Stimulated activated CD8-positive, alpha-beta memory T cell treated with anti-CD3 and anti-CD28 coated beads, Interleukin-15, amount 100 ng/mL, for 48 hours (primary cell): ENCODE results near the gene COL6A2.

Experiments
- DNase-seq, 2 donors: peaks; one replicate each; pipeline ENCODE4 v3.0.0-alpha.2; 2020; ENCODE audit warnings: low read depth in 2 of 2

Gene COL6A2

DNA sequence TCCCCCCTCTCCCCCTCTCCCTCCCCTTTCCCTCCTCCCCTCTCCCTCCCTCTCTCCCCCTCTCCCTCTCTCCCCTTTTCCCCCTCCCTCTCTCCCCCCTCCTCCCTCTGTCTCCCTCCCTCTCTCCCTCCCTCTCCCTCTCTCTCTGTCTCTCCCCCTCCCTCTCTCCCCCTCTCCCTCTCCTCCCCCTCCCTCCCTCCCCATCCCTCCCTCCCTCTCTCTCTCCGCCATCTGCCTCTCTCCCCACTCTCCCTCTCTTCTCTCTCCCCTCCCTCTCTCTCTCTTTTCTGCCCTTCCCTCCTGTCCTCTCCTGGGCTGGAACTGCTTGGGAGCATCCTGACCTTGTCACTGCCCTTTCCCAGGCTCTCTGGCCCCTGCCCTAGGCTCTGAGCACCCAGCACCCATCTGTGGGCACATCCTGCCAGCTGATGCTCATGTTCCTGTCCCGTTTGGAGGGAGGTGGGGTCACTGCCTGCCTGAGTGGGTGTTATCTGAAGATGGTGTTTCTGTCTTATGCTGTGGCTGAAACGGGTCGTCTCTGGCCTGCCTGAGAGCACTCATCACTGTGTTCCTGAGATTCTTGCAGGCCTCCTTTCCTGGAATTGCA lies 46.7 kb downstream of the COL6A2 start:
- DNase-seq, result no peak

DNA sequence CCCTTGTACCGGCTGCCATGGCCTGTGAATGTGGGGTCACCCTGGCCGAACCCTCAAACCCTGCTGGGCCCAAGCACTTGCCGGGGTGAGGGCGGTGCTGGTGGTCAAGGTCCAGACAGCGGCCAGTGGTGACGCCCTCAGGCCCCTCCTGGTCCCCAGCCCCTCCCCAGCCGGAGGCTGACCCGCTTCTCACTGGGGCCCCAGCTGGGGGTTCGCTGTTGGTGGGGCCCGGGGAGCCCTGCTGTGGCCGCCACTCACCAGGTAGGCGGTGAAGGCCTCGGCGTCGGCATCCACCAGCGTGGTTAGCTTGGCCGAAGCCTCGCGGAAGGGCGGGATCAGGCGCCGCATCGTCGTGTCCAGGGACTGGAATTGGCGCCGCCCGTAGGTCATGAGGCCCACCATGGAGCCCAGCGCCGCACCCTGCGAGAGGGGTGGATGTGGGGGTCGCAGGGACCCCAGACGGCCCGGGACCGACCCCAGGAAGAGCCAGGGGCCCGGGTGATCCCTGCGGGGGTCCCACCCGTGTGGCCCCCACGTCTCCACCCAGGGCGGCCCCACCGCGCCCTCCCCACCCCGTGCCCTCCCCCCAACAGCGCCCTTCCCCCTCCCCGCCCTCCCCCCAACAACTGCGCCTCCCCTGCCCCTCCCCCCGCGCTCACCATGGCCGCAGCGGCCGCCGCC lies 47.4 kb downstream of the COL6A2 start:
- no peak for DNase-seq

DNA sequence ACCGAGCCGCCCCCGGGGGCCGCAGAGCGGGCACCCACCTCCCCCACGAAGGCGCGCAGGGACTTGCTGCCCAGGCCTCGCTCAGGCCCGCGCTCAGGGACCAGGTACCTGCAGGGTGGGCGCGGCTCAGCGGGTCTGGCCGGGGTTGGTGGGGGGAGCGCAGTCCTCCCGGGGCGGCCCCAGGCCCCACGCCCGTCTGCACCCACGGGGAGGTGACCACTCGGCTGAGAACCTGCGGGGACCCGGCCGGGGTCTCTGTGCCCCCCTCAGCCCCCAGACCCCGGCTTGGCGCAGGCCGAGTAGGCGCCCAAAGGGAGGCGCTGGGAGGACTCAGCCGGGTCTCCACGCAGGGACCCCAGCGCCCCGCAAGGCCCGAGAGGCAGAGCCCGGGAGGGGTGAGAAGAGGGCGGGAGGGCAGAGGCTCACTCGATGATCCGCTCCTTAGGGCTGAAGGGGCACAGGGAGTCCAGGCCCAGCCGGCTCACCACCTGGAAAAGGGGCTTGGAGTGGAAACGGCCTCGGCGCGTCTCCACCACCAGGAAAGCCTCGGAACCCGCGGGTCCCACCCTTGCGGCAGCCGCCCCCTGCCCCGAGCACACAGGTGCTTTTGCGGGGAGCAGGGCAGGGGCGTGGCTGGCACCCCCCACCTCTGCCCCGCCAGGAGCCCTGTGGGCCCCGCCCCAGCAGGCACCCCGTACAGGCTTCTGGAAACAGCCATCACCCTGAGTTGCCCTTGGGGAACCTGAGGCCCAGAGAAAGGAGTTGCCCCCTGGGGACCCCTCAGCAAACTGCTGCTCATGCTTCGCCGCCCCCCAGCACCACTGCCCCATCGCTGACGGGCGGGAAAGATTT lies 48.2 kb downstream of the COL6A2 start:
- no peak for DNase-seq

DNA sequence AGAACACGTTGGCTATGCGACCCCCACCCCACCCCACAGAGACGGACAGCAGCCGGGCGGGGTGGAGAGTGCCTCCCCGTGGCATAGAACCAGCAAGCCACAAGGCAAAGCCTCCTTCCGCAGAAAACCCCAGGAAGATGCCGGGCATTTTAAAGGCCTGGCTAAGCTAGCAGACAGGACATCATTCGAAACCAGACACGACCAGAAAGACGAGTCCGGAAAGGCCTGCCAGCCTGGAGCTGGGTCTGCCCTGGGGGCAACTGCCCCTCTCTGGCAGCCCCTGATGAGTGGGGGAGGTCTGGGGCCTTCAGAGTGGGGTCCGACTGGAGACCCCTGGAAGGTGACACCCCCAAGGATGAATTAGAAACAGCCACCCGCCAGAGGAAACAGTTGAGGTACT lies 48.9 kb downstream of the COL6A2 start:
- DNase-seq, result no peak

DNA sequence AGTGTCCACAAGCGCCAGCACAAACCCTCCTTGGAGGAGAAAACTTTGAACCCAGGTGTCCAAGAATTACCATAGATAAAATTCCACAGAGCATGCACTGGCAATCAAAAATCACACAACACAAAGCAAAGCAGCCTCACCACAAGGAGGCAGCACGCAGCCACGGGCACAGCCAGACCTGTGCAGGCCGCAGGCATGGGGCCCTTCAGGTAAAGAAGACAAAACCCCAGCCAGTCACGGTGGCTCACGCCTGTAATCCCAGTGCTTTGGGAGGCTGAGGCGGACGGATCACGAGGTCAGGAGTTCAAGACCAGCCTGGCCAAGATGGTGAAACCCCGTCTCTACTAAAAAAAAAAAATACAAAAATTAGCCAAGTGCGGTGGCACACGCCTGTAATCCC lies 49.5 kb downstream of the COL6A2 start:
- peak; percentile 28 to 42 for DNase-seq

DNA sequence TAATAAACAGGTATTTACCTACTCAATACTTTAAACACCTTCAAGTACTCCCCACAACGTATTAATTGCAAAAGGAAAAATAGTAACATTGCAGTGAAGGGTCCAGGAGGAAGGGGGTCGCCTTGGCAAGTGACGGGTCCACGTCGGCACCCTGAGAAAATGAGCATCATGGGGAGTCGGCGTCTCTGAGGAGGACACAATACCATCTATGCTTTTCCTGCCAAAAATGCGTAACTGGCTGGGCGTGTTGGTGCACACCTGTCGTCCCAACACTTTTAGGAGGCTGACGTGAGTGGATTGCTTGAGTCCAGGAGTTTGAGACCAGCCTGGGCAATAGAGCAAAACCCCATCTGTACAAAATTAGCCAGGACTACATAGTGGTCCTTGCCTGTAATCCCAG lies 50.2 kb downstream of the COL6A2 start:
- no peak for DNase-seq

DNA sequence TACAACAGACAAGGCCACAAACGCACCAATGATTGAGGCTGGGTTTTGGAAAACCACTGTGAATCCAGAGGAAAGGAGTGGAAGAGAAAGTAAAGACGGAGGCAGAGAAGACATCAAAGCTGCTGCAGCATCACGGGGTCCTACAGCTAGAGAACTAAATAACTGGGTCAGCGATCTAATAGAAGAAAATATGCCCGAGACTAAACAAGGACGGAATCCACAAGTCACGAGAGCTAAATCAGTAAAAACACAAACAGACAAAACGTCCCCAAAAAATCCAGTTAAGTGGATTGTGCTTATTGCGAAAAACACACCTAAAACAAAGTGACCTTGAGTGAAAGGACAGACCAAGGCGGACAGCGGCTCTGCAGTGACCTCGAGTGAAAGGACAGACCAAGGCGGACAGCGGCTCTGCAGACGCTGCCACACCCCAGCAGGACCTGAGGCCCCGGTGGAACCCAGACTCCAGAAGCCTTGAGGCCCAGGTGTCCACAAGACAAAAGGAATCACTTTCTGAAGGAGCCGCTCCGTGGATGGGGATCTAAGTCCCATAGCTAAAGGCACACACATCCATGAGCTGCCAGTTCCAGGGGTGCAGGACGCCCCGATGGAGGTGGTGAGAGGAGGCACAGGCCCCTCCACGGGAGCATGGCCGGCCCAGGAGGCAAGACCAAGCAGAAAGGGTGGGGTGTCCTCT lies 51.4 kb downstream of the COL6A2 start:
- DNase-seq, result no peak

DNA sequence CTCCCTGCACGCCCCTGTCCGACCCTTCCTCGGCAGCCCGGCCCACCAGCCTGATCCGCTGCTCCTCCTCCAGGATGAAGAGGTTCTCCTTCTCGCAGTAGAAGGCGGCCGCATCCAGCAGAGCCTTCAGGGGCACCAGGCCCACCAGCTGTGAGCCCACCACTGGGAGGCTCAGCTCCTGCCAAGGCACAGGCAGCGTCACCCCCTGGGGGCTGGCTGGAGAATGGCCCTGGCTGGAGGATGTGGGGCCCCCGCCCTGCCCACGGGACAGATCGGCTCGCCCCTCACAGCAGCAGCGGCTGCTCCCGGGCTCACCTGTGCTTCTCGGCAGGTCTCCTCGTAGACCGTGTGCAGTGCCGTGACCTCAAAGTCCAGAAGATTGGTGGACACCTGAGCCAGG lies 52.2 kb downstream of the COL6A2 start:
- no peak for DNase-seq

DNA sequence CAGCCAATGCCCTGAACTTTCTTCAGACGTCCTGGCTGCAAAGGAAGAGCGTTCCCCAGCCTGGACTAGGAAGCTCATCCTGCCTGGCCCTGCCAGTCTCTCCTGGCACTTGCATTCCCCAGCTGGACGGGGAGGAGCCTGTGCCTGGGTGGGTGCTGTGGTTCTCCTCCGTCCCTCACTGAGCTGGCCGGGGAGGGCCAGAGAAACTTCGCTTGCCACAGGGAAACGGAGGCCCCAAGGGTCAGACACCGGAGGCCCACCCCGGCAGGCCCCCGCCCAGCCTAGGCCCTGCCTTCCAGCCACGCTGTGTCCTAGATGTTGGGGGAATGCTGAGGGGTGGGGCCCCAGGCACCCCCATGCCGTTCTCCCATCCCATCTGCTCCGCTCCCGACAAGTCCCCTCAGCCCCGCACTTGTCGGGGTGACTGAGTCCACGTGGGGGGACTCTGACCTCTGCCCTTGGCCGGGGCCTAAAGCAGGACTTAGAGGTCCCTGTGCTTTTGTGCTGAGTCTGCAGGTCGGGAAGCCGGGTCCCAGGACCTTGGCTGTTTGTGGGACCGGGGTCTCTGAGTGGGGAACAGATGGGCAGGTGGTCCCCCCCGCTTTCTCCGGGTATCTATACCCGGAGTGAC lies 52.7 kb downstream of the COL6A2 start:
- DNase-seq, result no peak

DNA sequence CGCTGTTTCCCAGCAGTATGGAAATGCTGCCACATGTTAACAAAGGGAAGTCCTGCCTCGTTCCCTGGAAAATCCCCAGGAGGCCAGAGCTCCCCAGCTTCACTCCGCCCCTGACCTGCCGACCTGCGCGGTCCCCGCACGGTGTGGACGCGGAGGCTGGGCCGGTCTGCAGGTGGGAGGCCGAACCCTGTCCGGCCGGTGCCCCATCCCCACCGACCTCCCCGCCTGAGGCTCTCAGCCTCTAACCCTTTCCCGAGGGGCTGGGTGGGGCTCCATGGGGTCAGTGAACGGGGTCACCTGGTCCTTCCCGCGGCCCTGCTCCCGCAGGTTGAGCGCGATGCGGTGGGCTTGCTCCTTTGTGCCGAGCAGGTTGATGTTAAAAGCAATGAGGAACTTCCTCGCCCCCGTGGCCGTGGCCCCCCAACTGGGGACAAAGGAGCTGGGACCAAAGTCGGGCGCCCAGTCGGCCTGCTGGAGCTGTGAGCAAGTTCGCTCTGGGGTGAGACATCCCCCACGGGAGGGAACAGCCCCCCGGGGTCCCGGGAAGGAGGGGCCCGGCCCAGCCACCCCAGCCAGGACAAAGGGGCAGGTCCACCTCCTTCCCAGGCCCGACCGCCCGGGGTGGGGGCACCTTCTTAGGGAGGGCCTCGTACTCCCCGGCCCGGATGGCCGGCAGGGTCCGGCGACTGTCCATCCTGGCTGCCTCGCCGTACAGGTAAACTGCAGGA lies 53.5 kb downstream of the COL6A2 start:
- no peak for DNase-seq

DNA sequence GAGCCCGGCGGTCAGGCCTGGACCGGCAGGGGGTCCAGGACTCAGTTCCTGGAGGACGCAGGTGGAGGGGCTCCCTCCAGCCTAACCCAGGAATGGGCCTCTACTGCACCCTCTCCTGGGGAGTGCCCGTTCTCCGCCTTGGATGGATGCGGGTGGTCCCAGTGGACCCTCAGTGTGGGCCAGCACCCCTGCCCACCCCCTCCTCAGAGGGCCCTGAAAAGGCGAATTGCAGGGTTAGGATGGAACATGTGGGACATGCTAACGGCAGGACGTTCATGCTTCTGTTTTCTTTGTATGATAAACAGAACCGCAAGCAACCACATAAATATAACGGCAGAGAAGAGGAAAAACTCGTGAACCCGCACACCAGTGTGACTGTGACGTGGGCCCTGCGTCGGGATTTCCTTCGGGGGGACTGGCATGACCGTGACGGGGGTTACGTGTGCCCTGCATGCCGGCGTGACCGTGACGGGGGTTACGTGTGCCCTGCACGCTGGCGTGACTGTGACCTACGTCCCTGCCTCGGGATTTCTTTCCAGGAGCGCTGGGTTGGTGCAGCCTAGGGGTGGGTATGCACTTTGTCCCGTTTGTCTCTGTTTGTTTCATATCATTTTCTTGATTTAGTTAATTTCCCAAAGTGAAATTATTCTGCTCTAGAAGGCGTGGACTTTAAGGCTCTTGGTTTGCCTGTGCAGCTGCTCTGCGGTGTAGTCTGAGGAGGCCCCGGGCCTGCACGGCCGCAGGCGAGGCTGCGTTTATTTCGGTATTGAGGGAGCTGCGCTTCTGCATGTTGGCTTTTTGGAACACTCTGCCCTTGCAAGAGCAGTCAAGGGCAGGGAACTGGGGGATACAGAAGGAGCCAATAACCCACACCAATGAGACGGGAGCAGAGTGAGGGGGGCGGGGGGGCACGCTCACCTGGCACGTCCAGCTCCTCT lies 54.3 kb downstream of the COL6A2 start:
- DNase-seq, result no peak

DNA sequence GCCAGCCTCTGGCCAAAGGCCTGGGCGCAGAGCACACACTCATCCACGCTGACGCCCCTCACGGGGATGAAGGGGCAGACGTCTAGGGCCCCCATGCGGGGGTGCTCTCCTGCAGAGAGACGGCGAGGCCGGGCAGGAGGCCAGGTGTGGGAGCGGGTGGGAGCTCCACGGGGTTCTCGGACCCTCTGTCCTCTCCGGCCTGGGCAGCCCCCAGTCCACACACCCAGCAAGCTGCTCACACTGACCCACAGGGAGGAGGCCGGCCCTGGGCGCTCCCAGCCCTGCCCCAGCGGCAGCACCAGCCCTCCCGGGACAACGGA lies 55.0 kb downstream of the COL6A2 start:
- DNase-seq, result no peak

DNA sequence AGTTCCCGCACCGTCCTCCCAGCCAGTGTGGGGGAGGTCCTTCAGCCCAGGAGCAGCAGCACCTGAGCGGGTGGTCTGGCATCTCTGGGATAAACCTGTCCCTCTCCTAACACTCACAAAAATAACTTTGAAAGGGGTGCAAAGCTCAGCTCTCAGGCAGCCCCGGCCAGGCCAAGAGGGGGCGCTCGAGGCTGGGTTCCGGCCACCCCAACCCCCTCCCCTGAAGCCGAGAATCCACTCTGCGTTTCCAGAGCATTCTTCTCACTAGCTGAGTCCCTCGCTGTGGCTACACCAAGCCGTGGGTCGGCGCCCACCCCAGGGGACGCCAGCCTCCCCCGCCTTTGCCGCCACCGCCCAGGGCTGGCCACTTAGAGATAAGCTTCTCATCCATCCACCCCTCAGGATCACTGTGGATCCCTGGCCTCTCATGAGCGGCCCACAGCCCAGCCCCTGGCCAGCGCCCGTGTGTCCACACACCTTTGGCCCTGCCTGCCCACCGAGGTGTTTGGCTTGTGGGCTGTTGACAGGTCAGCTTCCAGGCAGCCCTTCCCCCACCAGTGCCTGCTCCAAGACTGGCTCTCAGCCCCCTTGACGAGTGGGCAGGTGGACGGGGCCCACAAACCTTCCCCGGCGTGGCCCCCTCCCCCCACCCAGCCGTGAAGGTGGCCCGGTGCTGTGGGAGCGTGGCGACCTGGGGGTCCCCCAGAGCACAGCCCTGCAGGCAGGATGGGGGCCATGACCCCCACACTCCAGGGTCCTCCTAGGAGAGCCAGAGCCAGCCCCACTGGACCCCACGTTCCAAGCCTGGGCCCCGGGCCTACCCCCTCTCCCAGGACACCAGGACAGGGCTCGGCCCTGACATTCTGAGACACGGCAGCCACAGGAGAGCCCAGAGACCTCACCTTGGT lies 55.6 kb downstream of the COL6A2 start:
- DNase-seq, result peak in 1 of 2 donors; percentile 42

DNA sequence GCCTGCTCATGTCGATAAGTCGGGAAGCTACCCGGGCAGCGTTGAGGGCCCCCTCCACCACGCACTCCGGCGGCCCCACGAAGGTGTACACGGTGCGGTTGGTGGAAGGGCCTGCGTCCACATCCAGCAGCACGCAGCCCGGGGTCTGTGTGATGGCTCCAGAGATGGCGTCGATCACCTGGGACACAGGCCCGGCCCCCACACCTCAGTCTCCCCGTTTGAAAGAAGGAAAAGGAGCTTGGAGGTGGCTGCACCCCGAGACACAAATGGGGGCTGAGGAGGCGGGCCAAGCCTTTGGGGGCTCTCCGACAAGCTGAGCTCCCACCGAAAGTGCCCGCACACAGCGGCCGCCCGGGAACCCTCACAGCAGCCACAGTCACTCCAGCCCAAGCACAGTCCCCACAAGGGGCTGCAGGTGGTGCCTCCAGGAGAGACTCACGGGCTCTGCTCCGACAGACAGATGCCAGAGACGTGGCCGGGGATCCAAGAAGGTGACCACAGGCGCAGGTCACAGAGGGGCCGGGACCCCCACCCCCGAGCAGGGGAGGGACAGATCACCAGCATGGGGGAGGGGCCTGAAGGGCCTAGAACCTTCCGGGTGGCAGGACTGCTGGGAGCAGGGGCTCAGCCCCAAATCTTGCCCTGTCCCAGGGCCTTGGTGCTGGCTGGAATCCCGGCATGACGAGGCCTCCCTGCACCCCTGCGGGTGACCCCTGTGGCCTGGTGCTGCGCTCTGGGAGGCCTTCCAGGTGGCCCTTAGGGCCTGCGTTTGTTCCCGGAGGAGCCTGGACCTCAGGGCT lies 56.4 kb downstream of the COL6A2 start:
- no peak for DNase-seq

DNA sequence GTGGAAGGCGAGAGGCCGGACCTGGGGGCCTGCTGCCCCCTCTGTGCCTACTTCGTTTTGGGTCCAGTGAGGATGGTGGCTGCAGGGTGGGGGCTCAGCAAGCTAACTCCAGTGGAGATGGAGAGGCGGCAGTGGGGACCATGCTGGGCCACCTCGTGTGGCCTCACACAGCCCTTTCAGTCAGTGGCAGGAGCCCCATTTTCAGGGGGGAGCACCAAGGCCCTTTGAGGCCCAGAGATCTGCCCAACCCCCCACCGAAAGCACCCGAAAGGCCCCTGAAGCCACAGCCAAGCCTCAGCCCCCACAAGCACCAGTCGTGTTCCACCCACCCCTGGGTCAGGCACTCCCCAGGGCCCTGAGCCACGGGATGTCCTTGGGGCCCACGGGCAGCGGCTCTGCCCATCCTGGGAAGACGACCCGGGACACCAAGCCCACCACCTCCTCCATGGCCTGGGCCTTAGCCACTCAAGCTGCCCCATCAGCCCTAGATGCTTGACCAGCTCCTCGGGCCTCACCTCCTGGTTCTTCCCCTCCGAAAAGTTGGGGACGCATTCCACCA lies 57.1 kb downstream of the COL6A2 start:
- DNase-seq, result no peak

DNA sequence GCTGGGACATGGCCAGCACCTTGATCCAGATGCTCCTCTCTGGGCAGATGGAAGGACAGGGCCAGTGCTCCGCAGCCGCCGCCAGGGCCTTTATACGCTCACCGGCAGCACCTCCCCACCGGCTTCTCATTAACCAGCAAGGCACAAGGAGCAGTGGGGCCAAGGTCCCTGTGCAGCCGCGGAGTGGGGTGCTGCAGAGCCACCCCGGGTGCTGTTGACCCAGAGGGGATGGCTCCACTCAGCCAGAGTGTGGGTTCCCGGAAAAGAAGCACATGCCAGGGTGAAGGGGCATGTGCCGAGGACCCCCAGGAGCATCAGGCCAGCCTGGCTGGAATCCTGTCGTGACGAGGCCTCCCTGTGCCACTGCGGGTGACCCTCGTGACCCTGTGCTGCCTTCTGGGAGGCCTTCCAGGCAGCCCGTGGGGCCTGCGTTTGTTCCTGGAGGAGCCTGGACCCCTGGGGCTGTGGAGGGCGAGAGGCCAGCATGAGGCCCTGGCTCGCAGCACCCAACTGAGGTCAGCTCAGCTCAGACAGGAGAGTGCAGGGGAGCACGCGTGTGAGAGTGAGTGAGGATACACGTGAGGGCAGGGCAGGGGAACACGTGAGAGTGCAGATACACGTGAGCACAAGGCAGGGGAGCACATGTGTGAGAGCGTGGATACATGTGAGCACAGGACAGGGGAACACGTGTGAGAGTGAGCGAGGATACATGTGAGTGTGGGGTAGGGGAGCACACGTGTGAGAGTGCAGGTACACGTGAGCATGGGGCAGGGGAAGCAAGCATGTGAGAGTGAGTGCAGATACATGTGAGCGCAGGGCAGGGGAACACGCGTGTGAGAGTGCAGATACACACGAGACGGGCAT lies 57.8 kb downstream of the COL6A2 start, which contains the start of gene FTCD:
TSS of gene FTCD (minus strand) at position 66 of the 864 bp plus-strand sequence. CDS start at position 10, 56 bp downstream.
- DNase-seq, result no peak

DNA sequence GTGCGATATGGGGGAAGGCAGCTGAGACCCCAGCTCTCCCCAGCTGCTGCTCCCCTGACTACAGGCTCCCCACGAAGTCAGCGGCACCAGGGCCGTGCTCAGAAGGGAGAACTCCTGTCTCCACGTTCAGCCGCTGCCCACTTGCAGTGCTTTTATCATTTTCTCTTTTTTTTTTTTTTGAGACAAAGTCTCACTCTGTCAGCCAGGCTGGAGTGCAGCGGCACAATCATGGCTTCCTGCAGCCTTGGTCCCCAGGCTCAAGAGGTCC lies 58.4 kb downstream of the COL6A2 start:
- no peak for DNase-seq
